Right ventricle myocardium inferior (tissue), 1 donor: ENCODE data around the gene SV2C. TPM values are rescaled to one million over a fixed set of nuclear protein-coding genes. Genes with fewer than 3 reads are reported as not detected.
A peak's percentile ranks its signal among the peaks of the same experiment; 100 is the strongest.
"Not testable (repeated sequence)": the region's sequence is repeated elsewhere in the genome, so short reads cannot be mapped to it uniquely, and the experiment has no call there.

Experiments
- ATAC-seq: fragments of 200-7000 bp; cut with Tn5 transposase; one replicate; pipeline ENCODE4 v1.9.1; 2020; ENCODE audit warnings: mild to moderate bottlenecking, moderate library complexity
- DNase-seq: peaks from one replicate; pipeline ENCODE4 v3.0.0; 2021; ENCODE audit errors: missing footprints
- intact Hi-C: fragments of 100-400 bp; cut with DNase I; formaldehyde crosslinking; loops from one replicate; pipeline ENCODE4 v1.11.0; 2022
- total RNA-seq: library from RNA; stranded (reverse); fragmentation: NEBNext Ultra II Directional; extraction: Animal tissue kit (Norgen Biotek cat#: 25700); gene quantifications from one replicate; pipeline ENCODE4 v1.2.1, GENCODE V29; 2021
- donor health status: DM: no; HTN: yes; CAD: no; lungs with severe emphysema.

SV2C gene
- total RNA-seq, 1 donor from 2014 or later: 0.22 TPM

DNA sequence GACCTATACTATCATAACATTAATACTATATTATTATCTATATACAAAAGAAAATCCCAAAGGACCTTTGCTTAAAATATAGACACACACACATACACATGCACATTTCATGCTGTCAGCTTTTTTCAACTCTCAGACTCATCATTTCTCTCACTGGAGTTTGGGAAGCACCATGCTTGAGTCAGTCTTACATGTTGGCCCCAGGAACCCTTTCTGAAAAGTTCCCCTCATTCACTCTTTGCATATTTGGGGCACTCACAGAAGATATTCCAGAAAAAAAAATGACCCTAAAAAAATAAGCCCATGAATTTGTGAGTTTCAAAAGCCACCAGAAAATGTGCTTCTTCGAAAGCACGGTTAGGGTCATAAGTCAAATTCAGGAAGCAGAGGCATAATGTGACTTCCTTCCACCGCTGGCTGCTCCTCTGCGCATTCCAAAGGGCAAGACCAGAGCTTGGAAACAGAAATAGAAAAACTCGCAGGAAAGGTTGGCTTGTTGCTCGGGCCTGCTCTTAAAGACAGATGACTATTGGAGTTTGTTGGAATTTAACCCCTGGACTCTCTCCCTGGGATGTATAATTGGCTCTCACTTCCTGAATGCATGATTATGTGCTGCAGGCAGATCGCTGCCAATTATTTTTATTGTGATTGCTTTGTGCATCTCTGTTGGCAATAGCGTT is 190.2 kb downstream of the SV2C start:
- intact Hi-C loops: no loop called here
- DNase-seq: no peak
- ATAC-seq: peak; percentile 64

- intact Hi-C loops: no loop called here
- ATAC-seq: no peak
- DNase-seq: no peak
Observed at GRCh38 chr5:76274571-76274970, 191.4 kb downstream of the SV2C start.

DNA sequence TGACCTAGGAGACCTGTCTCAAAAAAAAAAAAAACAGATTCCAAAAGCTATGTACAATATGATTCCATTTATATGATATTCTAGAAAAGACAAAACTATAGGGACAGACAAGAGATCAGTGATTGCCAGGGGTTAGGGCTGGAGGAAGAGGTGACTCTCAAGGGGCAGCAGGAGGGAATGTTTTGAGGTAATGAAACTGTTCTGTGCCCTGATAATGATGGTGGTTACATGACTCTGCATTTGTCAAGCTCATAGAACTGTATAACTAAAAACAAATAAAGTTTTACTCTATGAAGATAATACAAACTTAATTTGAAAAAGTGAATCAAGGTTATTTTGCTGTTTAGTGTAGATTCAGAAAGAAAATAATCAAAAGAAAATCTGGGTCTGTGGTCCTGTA is 194.6 kb downstream of the SV2C start:
- intact Hi-C loops: no loop called here
- no peak for ATAC-seq

GRCh38 chr5:76278261-76278789 is 195.1 kb downstream of the SV2C start:
- DNase-seq (no peak), ATAC-seq (no peak)
- intact Hi-C loops: no loop called here

More for the DNA sequence above, 194.6 kb downstream of the SV2C start:
- no peak for DNase-seq

DNA sequence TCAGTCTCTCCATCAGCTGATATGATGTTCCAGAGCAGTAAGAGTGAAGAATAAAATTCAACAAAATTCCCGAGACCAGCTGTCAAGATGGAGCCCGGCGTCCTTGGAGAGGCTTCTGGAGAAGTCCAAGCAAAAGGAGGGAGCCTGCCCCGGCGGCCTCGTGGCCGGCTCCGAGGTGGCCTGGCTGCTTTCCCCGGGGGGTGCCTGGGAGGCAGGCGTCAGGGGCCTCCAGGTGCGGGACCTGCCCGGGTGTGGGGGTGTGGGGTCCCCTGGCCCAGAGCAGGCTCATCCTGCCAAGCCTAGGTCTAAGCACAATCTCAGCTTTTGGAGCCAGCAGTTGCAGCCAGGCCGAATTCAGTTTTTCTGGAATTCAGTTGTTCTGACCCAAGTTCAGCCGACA is 197.3 kb downstream of the SV2C start:
- intact Hi-C loops: no loop called here

GRCh38 chr5:76283670-76284069 is 200.5 kb downstream of the SV2C start:
- ATAC-seq (no peak), DNase-seq (no peak)
- intact Hi-C loops: no loop called here

More for the DNA sequence above, 197.3 kb downstream of the SV2C start:
- DNase-seq (no peak), ATAC-seq (no peak)

DNA sequence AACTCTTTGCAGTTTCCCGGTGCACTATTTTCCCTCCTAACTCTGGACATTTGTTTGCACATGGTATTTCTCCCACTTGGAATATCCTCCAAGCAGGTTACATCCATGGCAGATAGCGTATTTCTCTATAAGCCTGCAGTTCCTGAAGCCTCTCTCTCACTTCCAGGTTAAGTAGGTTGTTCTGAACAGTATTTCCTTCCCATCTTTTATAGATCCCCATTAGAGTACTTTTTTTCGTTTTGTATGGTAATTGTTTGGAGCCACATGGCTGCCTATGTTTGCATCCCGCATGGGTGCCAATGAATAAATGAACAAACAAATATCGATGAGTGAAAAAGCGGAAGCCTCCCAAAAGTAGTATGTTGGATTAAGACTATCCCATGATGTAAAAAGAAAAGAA is 206.5 kb downstream of the SV2C start:
- no peak for DNase-seq
- intact Hi-C loops: no loop called here
- no peak for ATAC-seq

- ATAC-seq: no peak
- intact Hi-C loops: no loop called here
Observed at GRCh38 chr5:76290321-76290757, 207.2 kb downstream of the SV2C start.

DNA sequence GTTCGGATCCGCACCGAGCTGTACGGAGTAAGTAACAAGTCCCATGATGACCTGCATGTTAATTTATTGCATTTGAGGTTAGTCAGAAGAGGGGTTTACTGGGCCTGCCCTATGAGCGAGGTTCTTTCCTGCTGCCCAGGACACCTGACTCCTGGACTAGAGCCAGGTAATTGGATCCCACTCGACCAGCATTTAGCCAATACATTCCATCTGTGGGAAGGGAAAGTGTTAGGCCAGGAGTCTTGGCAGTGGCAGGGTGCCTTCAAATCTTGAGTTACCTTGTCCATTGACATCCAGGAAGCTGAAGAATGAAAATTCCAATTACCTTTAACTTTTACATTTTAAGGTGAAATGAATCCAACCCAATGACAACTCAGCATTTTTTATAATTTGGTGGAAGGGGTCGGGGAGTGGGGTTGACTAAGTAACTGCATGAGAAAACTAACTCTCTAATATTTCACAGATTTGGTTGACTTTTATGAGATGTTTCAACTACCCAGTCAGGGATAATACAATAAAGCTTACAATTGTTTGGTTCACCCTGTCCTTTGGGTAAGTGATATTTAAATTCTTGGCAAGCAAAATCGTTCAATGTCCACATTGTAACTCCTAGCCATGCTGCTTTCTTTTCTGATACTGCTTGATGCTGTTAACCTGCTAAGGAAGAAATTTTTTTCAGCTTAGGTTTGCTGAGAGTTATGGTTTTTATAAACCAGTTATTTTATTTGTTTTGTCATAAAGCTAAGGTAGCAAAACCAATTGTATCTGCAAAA is 208.3 kb downstream of the SV2C start:
- DNase-seq (no peak), ATAC-seq (no peak)

More at GRCh38 chr5:76290321-76290757, 207.2 kb downstream of the SV2C start:
- DNase-seq: no peak

DNA sequence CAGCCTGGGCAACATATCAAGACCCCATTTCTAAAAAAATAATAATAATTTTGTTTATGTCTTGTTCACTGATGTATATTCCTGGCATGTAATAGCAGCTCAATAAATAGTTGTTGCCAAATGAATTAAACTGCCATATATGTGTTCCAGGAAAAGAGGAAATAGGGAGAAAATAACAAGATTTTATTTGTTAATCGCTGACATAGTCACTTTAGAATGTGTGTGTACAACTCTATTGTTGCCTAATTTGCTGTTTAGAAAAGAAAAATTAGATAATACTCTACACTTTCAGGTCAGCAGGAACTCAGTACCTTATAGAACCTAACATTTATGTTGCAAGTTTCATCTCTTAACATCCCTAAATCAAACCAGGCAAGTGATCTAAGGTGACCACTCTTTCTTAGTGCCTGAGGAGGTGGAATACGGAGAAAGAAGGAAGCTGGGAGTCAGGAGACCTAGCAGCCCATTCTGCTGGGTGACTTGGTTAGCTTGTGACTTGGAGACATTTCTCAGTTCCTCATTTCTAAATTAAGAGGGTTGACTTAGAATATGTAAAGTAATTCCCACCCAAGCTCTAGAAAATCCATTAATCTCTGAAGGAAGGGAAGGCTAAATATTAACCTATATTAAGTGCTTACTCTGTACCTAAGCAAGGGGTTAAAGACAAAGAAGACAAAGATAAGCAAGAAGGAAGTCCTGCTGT is 209.6 kb downstream of the SV2C start:
- peak; percentile 37 for ATAC-seq
- DNase-seq: no peak
- intact Hi-C loops: no loop called here

More for the DNA sequence above, 208.3 kb downstream of the SV2C start:
- intact Hi-C loops: no loop called here

DNA sequence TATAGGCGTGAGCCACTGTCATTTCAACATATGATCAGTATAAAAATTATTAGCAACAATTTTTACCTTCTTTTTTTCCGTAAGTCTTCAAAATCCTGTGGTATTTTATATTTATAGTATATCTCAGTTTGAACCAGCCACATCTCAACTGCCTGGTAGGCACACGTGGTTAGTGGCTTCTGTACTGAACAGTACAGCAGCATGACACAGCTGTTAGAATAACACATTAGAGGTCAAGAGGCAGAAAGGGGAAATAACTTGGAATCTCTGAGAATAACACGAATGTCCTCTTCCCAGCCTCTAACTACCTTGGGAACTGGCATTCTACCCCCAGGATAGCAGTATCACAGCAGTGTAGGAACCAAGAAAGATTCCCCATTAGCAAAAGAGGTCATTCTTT is 211.4 kb downstream of the SV2C start:
- intact Hi-C loops: no loop called here
- DNase-seq (no peak), ATAC-seq (peak; percentile 60)

DNA sequence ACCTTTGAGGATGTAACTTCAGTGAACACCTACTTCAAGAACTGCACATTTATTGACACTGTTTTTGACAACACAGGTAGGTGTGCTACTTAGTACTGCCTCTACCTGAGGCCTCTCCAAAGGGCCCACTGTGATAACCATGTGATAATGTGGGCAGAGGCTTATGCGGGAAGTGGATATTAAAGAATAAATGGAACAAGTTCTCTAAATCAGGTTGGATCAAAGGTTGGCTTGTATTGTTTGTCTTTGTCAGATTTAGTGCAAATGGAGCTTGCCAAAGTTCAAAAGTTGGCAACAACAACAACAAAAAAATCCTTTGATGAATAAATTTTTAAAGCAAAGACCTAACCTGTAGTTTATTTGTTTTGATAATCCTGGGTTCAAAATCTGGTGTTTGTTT is 215.7 kb downstream of the SV2C start:
- ATAC-seq (no peak), DNase-seq (no peak)
- intact Hi-C loops: no loop called here

- intact Hi-C loops: no loop called here
- DNase-seq: no peak
- ATAC-seq: no peak
Observed at GRCh38 chr5:76299592-76299991, 216.4 kb downstream of the SV2C start.

GRCh38 chr5:76301932-76302331 is 218.7 kb downstream of the SV2C start:
- ATAC-seq, intact Hi-C loops, DNase-seq: not testable (repeated sequence)

DNA sequence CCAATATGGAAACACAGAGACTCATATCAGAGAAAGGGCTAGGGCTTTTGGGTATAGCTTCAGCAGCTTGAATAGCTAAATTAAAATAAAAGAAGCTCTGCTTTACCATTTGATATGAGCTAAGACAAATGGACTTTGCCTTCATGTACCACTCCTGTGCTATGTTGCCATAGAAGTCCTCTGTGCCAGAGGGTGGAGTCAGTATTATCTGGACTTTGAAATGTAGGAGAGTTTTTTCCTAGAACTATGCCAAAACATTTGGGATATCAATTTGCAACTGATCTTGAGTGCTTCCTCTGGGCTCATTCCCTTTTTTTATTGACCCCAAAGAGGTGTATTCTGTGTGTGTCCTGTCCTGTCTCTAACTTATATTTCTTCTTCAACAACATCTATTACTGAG is 219.5 kb downstream of the SV2C start:
- ATAC-seq, DNase-seq, intact Hi-C loops: not testable (repeated sequence)

GRCh38 chr5:76303921-76304320 is 220.7 kb downstream of the SV2C start:
- ATAC-seq: no peak

GRCh38 chr5:76305269-76305668 is 222.1 kb downstream of the SV2C start:
- intact Hi-C loops: no loop called here
- DNase-seq (no peak), ATAC-seq (peak; percentile 76)

More at GRCh38 chr5:76303921-76304320, 220.7 kb downstream of the SV2C start:
- intact Hi-C loops: no loop called here
- DNase-seq: no peak

DNA sequence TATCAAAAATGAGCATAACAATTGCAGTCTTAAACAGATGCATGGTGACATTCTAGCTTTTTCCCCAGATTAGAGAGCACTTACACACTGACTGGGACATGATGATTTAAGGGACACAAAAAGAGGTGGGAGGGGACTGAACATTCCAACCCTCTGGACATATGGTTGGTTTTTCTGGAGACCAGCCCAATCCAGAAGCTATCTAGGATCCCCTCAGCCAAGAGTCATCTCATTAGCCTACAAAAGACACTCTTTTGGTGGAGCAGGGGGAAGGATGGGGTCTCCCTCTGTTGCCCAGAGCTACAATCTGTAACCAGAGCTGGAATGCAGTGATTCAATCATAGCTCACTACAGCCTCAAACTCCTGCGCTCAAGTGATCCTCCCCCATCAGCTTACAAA is 222.6 kb downstream of the SV2C start:
- intact Hi-C loops: no loop called here
- ATAC-seq: no peak
- DNase-seq: no peak

- no peak for DNase-seq
- no peak for ATAC-seq
- intact Hi-C loops: no loop called here
Observed at GRCh38 chr5:76310208-76310607, 227.0 kb downstream of the SV2C start.
